H9 (cell line): ENCODE measurements around the gene SULF2. TPM values are rescaled to one million over a fixed set of nuclear protein-coding genes. Genes with fewer than 3 reads are reported as not detected.

ENCODE experiments used
- DNase-seq: peaks from one replicate; pipeline ENCODE4 v3.0.0-alpha.2; 2017
- H2AFZ ChIP-seq: one replicate; pipeline ENCODE4 v1.6.1; 2013; ENCODE audit warnings: mild to moderate bottlenecking, low read length, control low read depth, moderate library complexity
- H2AK5ac ChIP-seq: 2 replicates; pipeline ENCODE4 v1.6.1; 2013; ENCODE audit warnings: low read length, control low read depth, mixed read lengths; ENCODE audit not compliant: insufficient read length
- H2BK120ac ChIP-seq: one replicate; pipeline ENCODE4 v1.6.1; 2013; ENCODE audit warnings: low read depth, mild to moderate bottlenecking, low read length, control low read depth, inconsistent platforms; ENCODE audit not compliant: poor library complexity, severe bottlenecking
- H2BK12ac ChIP-seq: 2 replicates; pipeline ENCODE4 v1.6.1; 2013; ENCODE audit warnings: low read length, control low read depth, mixed read lengths, low read depth; ENCODE audit not compliant: insufficient read length
- H2BK15ac ChIP-seq: 2 replicates; pipeline ENCODE4 v1.6.1; 2013; ENCODE audit warnings: low read depth, low read length, control low read depth
- H2BK20ac ChIP-seq: one replicate; pipeline ENCODE4 v1.6.1; 2013; ENCODE audit warnings: low read depth, mild to moderate bottlenecking, low read length, control low read depth, inconsistent platforms; ENCODE audit not compliant: poor library complexity, severe bottlenecking
- H2BK5ac ChIP-seq: 2 replicates; pipeline ENCODE4 v1.6.1; 2013; ENCODE audit warnings: low read length, control low read depth, mixed read lengths; ENCODE audit not compliant: insufficient read length
- H3K14ac ChIP-seq: 2 replicates; pipeline ENCODE4 v1.6.1; 2013; ENCODE audit warnings: low read length, control low read depth; ENCODE audit not compliant: insufficient read depth
- H3K18ac ChIP-seq: 2 replicates; pipeline ENCODE4 v1.6.1; 2013; ENCODE audit warnings: low read depth, mild to moderate bottlenecking, mixed read lengths, low read length, control low read depth; ENCODE audit not compliant: insufficient read length
- H3K23ac ChIP-seq: 2 replicates; pipeline ENCODE4 v1.6.1; 2013; ENCODE audit warnings: low read length, control low read depth, mixed read lengths, low read depth; ENCODE audit not compliant: insufficient read length
- H3K23me2 ChIP-seq: 2 replicates; pipeline ENCODE4 v1.6.1; 2013; ENCODE audit warnings: low read depth, mild to moderate bottlenecking, mixed read lengths, low read length, control low read depth; ENCODE audit not compliant: insufficient read length, poor library complexity, severe bottlenecking
- H3K27ac ChIP-seq: 2 replicates; pipeline ENCODE4 v1.5.1; 2013; ENCODE audit warnings: low read length, control low read depth, mixed read lengths, low read depth; ENCODE audit not compliant: insufficient read length
- H3K27me3 ChIP-seq: 2 replicates; pipeline ENCODE4 v1.6.1; 2013; ENCODE audit warnings: low read length, control low read depth, inconsistent platforms; ENCODE audit not compliant: insufficient read depth
- H3K4ac ChIP-seq: 2 replicates; pipeline ENCODE4 v1.6.1; 2013; ENCODE audit warnings: low read depth, mild to moderate bottlenecking, control low read depth, inconsistent platforms, low read length, moderate library complexity
- H3K4me1 ChIP-seq: 2 replicates; pipeline ENCODE4 v1.6.1; 2013; ENCODE audit warnings: low read length, control low read depth, inconsistent platforms; ENCODE audit not compliant: insufficient read depth
- H3K4me2 ChIP-seq: 2 replicates; pipeline ENCODE4 v1.6.1; 2013; ENCODE audit warnings: low read length, control low read depth, mixed read lengths; ENCODE audit not compliant: insufficient read length, insufficient read depth
- H3K56ac ChIP-seq: 2 replicates; pipeline ENCODE4 v1.6.1; 2013; ENCODE audit warnings: low read depth, mild to moderate bottlenecking, mixed read lengths, low read length, control low read depth; ENCODE audit not compliant: insufficient read length
- H3K79me1 ChIP-seq: 2 replicates; pipeline ENCODE4 v1.6.1; 2013; ENCODE audit warnings: low read depth, mild to moderate bottlenecking, moderate library complexity, low read length, control low read depth, inconsistent platforms; ENCODE audit not compliant: insufficient read depth, poor library complexity, severe bottlenecking
- H3K79me2 ChIP-seq: 2 replicates; pipeline ENCODE4 v1.6.1; 2013; ENCODE audit warnings: low read length, control low read depth, inconsistent platforms; ENCODE audit not compliant: insufficient read depth
- H3K9ac ChIP-seq: 2 replicates; pipeline ENCODE4 v1.6.1; 2013; ENCODE audit warnings: low read length, control low read depth, mixed read lengths; ENCODE audit not compliant: insufficient read length; ENCODE audit errors: extremely low read depth
- H3K9me3 ChIP-seq: one replicate; pipeline ENCODE4 v1.6.1; 2013; ENCODE audit warnings: low read depth, low read length, inconsistent platforms; ENCODE audit not compliant: control insufficient read depth
- H3T11ph ChIP-seq: one replicate; pipeline ENCODE4 v1.6.1; 2013; ENCODE audit warnings: mild to moderate bottlenecking, low read length, control low read depth, inconsistent platforms
- H4K20me1 ChIP-seq: one replicate; pipeline ENCODE4 v1.6.1; 2013; ENCODE audit not compliant: control insufficient read depth, insufficient read length, insufficient read depth
- H4K5ac ChIP-seq: 2 replicates; pipeline ENCODE4 v1.6.1; 2013; ENCODE audit warnings: low read depth, mild to moderate bottlenecking, mixed read lengths, low read length, control low read depth; ENCODE audit not compliant: insufficient read length
- H4K8ac ChIP-seq: replicated peaks from 2 replicates; pipeline ENCODE4 v1.6.1; 2013; ENCODE audit warnings: low read length, control low read depth, mixed read lengths, low read depth; ENCODE audit not compliant: insufficient read length
- H4K91ac ChIP-seq: 2 replicates; pipeline ENCODE4 v1.6.1; 2013; ENCODE audit warnings: low read depth, mild to moderate bottlenecking, moderate library complexity, mixed read lengths, low read length, control low read depth; ENCODE audit not compliant: insufficient read length
- H3K27ac Mint-ChIP-seq, 3 experiments: 2 replicates in 2 of 3; 3 replicates in 1 of 3; pipeline ENCODE4 v1.8.0; 2020 to 2021; ENCODE audit warnings: mixed read lengths in 3 of 3, mild to moderate bottlenecking in 1 of 3, moderate library complexity in 1 of 3
- H3K27me3 Mint-ChIP-seq: 2 replicates; pipeline ENCODE4 v1.8.0; 2021; ENCODE audit warnings: low read depth, mild to moderate bottlenecking, moderate library complexity, mixed read lengths
- H3K36me3 Mint-ChIP-seq, 3 experiments: 2 replicates in 2 of 3; 3 replicates in 1 of 3; pipeline ENCODE4 v1.8.0; 2020 to 2021; ENCODE audit warnings: low read depth in 3 of 3, mixed read lengths in 3 of 3; ENCODE audit not compliant: insufficient read depth in 1 of 3
- H3K4me1 Mint-ChIP-seq, 2 experiments: 2 replicates each; pipeline ENCODE4 v1.8.0; 2020; ENCODE audit warnings: mixed read lengths in 2 of 2
- H3K4me3 Mint-ChIP-seq, 2 experiments: 2 replicates in 1 of 2; 3 replicates in 1 of 2; pipeline ENCODE4 v1.8.0; 2020 to 2021; ENCODE audit warnings: mild to moderate bottlenecking in 2 of 2, mixed read lengths in 2 of 2, moderate library complexity in 1 of 2
- H3K9me3 Mint-ChIP-seq, 2 experiments: 2 replicates in 1 of 2; 3 replicates in 1 of 2; pipeline ENCODE4 v1.8.0; 2020; ENCODE audit warnings: mild to moderate bottlenecking in 2 of 2, mixed read lengths in 2 of 2, moderate library complexity in 1 of 2
- WGBS: extraction: QIAGEN DNeasy Blood & Tissue Kit; methylation state at CpG from one replicate; pipeline ENCODE4 v1.1.7; 2013; ENCODE audit warnings: missing lambda C conversion rate, low lambda C conversion rate, mixed read lengths; ENCODE audit not compliant: insufficient read length; ENCODE audit errors: extremely low coverage; 5-methylcytosine and 5-hydroxymethylcytosine counted together
- total RNA-seq: library from RNA; stranded (reverse); gene quantifications from 2 replicates; pipeline ENCODE4 v1.2.1, GENCODE V29; 2021
- TF ChIP-seq, protein P1 (sequence below): fragments of 200-600 bp; sonication (generic); conservative IDR thresholded peaks from 3 replicates; pipeline ENCODE4 v1.8.0; 2021; ENCODE audit warnings: antibody characterized with exemption, mild to moderate bottlenecking

Gene SULF2
- total RNA-seq, 1 experiment from 2014 or later: 31.2 TPM

DNA sequence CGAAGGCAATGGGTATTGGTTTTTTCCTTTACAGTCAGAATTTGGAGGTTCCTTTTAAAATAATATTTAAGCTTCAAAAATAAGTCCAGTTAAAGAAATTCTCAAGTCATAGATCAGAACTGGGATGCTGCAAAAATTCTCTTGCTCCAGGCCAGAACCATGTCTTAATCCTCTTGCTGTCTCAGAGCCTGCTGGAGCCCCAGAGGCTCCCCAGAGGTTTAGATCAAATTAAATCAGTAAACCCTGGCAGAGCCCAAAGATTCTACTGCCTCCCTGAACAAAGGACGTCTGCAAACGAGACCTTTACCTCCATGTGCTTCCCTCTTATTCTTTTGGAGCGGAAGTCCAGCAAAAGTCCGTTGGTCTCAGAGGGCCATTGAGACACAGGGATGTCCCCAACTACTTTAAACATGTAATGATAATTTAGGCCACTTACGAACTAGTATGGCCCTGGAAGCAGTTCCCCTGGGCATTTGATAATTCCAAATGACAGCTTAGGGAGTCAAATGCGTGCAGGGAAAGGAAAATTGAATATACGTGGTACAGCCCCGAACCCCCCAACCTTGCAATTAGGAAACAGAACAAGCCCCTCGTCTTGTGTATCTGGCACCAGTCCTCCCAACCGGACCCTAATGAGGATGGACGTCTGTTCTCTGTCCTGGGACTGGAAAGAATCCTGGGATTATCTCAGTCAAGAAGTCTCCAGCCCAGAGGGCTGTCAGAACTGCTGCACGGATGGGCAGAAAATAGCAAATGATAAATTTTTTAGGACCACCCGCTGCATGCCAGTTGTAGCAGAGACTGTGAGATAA, 31.5 kb downstream of the SULF2 start:
- Mint-ChIP-seq H3K4me3 (no peak overlapping the region), H3K36me3 (0 out of 7 replicates have a peak, but pooled peaks cover 0 to 3% (median 0%) of the 10 kb centered on the region in 3 experiments), H3K4me1 (peaks cover 15 to 23% of the 10 kb centered on the region in 2 experiments), H3K27ac (no peak overlapping the region), H3K27me3 (no peaks in the 10 kb centered on the region), H3K9me3 (no peaks in the 10 kb centered on the region)
- Histone ChIP-seq H3K79me2 (no peaks in the 10 kb centered on the region), H3K79me1 (no peaks in the 10 kb centered on the region), H4K91ac (no peak overlapping the region), H2BK15ac (no peak overlapping the region), H2BK5ac (no peak overlapping the region), H3K9ac (no peak overlapping the region), H3K27ac (no peak overlapping the region), H3K18ac (no peak overlapping the region), H4K5ac (no peak overlapping the region), H4K8ac (no peak overlapping the region), H3T11ph (no peak overlapping the region), H3K56ac (no peak overlapping the region), H3K4me2 (no peak overlapping the region), H3K27me3 (no peaks in the 10 kb centered on the region), H2BK120ac (no peak overlapping the region), H3K4me1 (no peaks in the 10 kb centered on the region), H2BK12ac (no peak overlapping the region), H2AFZ (no peak overlapping the region), H2BK20ac (no peak overlapping the region), H4K20me1 (no peaks in the 10 kb centered on the region), H3K23ac (no peak overlapping the region), H3K14ac (no peak overlapping the region), H3K23me2 (no peaks in the 10 kb centered on the region), H3K9me3 (no peaks in the 10 kb centered on the region), H3K4ac (no peak overlapping the region), H2AK5ac (no peak overlapping the region)
- no peak for DNase-seq
- TF ChIP-seq, protein P1, sequence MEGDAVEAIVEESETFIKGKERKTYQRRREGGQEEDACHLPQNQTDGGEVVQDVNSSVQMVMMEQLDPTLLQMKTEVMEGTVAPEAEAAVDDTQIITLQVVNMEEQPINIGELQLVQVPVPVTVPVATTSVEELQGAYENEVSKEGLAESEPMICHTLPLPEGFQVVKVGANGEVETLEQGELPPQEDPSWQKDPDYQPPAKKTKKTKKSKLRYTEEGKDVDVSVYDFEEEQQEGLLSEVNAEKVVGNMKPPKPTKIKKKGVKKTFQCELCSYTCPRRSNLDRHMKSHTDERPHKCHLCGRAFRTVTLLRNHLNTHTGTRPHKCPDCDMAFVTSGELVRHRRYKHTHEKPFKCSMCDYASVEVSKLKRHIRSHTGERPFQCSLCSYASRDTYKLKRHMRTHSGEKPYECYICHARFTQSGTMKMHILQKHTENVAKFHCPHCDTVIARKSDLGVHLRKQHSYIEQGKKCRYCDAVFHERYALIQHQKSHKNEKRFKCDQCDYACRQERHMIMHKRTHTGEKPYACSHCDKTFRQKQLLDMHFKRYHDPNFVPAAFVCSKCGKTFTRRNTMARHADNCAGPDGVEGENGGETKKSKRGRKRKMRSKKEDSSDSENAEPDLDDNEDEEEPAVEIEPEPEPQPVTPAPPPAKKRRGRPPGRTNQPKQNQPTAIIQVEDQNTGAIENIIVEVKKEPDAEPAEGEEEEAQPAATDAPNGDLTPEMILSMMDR: no peak
- no CpG with 5 or more reads among the region's 14 CpGs for WGBS
